GM12878 (cell line): ENCODE measurements around the gene COG7. TPM values are rescaled to one million over a fixed set of nuclear protein-coding genes. Genes with fewer than 3 reads are reported as not detected.

ENCODE experiments used
- ASH2L ChIP-seq: fragments of 300-600, 200-600 bp; sonication (generic); IDR thresholded peaks from 2 replicates; pipeline ENCODE4 v1.6.1; 2017; ENCODE audit warnings: low read depth, mild to moderate bottlenecking, borderline replicate concordance
- BCL3 ChIP-seq: IDR thresholded peaks from 2 replicates; pipeline ENCODE4 v1.6.1; 2011; ENCODE audit warnings: borderline replicate concordance, low read depth, mild to moderate bottlenecking, moderate library complexity, low read length; ENCODE audit not compliant: insufficient read depth, poor library complexity, severe bottlenecking
- CBFB ChIP-seq: IDR thresholded peaks from 2 replicates; pipeline ENCODE4 v1.6.1; 2016; ENCODE audit warnings: antibody characterized with exemption, low read depth
- CHD2 ChIP-seq: IDR thresholded peaks from 2 replicates; pipeline ENCODE4 v1.6.1; 2011; ENCODE audit warnings: low read depth, low read length, improper control_type of control experiment, borderline replicate concordance
- E2F4 ChIP-seq: IDR thresholded peaks from 2 replicates; pipeline ENCODE4 v1.6.1; 2012; ENCODE audit warnings: low read depth, low read length, improper control_type of control experiment
- EP300 ChIP-seq, 2 experiments: fragments of 150-350 bp in 1 of 2; IDR thresholded peaks; 2 replicates each; pipeline ENCODE4 v1.6.1; 2011 to 2012; ENCODE audit warnings: low read depth in 2 of 2, low read length in 2 of 2, borderline replicate concordance in 1 of 2, improper control_type of control experiment in 1 of 2, inconsistent platforms in 1 of 2; ENCODE audit not compliant: control insufficient read depth in 1 of 2
- FOS ChIP-seq: IDR thresholded peaks from 3 replicates; pipeline ENCODE4 v1.6.1; 2011; ENCODE audit warnings: borderline replicate concordance; ENCODE audit not compliant: insufficient read length; ENCODE audit errors: extremely low read depth
- GATAD2B ChIP-seq: fragments of 450-650 bp; conservative IDR thresholded peaks from 2 replicates; pipeline ENCODE4 v1.6.1; 2017; ENCODE audit warnings: low read depth, mild to moderate bottlenecking, moderate library complexity
- IKZF1 ChIP-seq: fragments of 450-650 bp; conservative IDR thresholded peaks from 2 replicates; pipeline ENCODE4 v1.6.1; 2017; ENCODE audit warnings: antibody characterized with exemption, mild to moderate bottlenecking
- MEF2A ChIP-seq: IDR thresholded peaks from 2 replicates; pipeline ENCODE4 v1.6.1; 2011; ENCODE audit warnings: low read depth, mild to moderate bottlenecking, low read length, moderate library complexity; ENCODE audit not compliant: insufficient read depth
- NFIC ChIP-seq: IDR thresholded peaks from 2 replicates; pipeline ENCODE4 v1.6.1; 2012; ENCODE audit warnings: low read depth, mild to moderate bottlenecking, inconsistent platforms, low read length, moderate library complexity
- NRF1 ChIP-seq: conservative IDR thresholded peaks from 2 replicates; pipeline ENCODE4 v1.6.1; 2011; ENCODE audit warnings: mild to moderate bottlenecking, low read depth, low read length, improper control_type of control experiment
- PKNOX1 ChIP-seq: fragments of 450-650 bp; IDR thresholded peaks from 2 replicates; pipeline ENCODE4 v1.6.1; 2016; ENCODE audit warnings: mild to moderate bottlenecking
- PRDM15 ChIP-seq: fragments of 450-650 bp; formaldehyde crosslinking; IDR thresholded peaks from 2 replicates; pipeline ENCODE4 v1.4.0; 2020; ENCODE audit warnings: mild to moderate bottlenecking, moderate library complexity
- RFX5 ChIP-seq: IDR thresholded peaks from 2 replicates; pipeline ENCODE4 v1.6.1; 2011; ENCODE audit warnings: low read depth, low read length, improper control_type of control experiment
- STAT1 ChIP-seq: fragments of 450-650 bp; conservative IDR thresholded peaks from 2 replicates; pipeline ENCODE4 v1.6.1; 2014; ENCODE audit warnings: antibody characterized with exemption, mild to moderate bottlenecking
- SUPT20H ChIP-seq: IDR thresholded peaks from 2 replicates; pipeline ENCODE4 v1.6.1; 2011; ENCODE audit warnings: low read depth, mild to moderate bottlenecking, low read length, moderate library complexity, borderline replicate concordance; ENCODE audit not compliant: control insufficient read depth
- WRNIP1 ChIP-seq: IDR thresholded peaks from 2 replicates; pipeline ENCODE4 v1.6.1; 2011; ENCODE audit warnings: low read depth, low read length, improper control_type of control experiment, borderline replicate concordance
- YBX1 ChIP-seq: fragments of 450-650 bp; IDR thresholded peaks from 2 replicates; pipeline ENCODE4 v1.6.1; 2016; ENCODE audit warnings: antibody characterized with exemption
- YY1 ChIP-seq: IDR thresholded peaks from 2 replicates; pipeline ENCODE4 v1.6.1; 2011; ENCODE audit warnings: low read depth, mild to moderate bottlenecking, low read length
- ZNF207 ChIP-seq: fragments of 450-650 bp; IDR thresholded peaks from 2 replicates; pipeline ENCODE4 v1.6.1; 2014; ENCODE audit warnings: antibody characterized with exemption, mild to moderate bottlenecking, borderline replicate concordance
- ZNF622 ChIP-seq: fragments of 450-650 bp; IDR thresholded peaks from 2 replicates; pipeline ENCODE4 v1.6.1; 2017; ENCODE audit warnings: mild to moderate bottlenecking, inconsistent platforms
- ZSCAN29 ChIP-seq: fragments of 450-650 bp; IDR thresholded peaks from 2 replicates; pipeline ENCODE4 v1.6.1; 2017; ENCODE audit warnings: mild to moderate bottlenecking, moderate library complexity
- polyA plus RNA-seq, 11 experiments: library from polyadenylated mRNA; depleted of rRNA in 4 of 11; unstranded in 6 of 11; stranded (reverse) in 5 of 11; fragments of >200 nt; fragmentation: Nextera tagmentation in 4 of 11; fragmentation: Illumina TruSeq in 1 of 11; extraction: Ambion mirVana in 4 of 11; extraction: Trizol in 1 of 11; gene quantifications; 1 replicate in 1 of 11; 2 replicates in 10 of 11; pipeline versions ENCODE4 v1.2.1 to v1.2.3, GENCODE V29; 2011 to 2016; ENCODE audit warnings: inconsistent platforms in 2 of 11, missing spikeins in 2 of 11, low read depth in 1 of 11
- total RNA-seq, 4 experiments: library from RNA; depleted of rRNA in 3 of 4; stranded (reverse); fragments of >200 nt in 3 of 4; fragmentation: Illumina TruSeq in 1 of 4; extraction: Trizol in 1 of 4; gene quantifications; 2 replicates each; pipeline versions ENCODE4 v1.2.1 to v1.2.3, GENCODE V29; 2013 to 2021

Gene COG7
- total and polyA plus RNA-seq, 10 of the 15 experiments (the other 5 are each of a cell fraction or from before 2014, with no cell fraction given): 2.9 to 24.0 (median 10.0) TPM

GRCh38 chr16:23452572-23453337, at the start of gene COG7 (continued):
- TF ChIP-seq E2F4 (no peak), MEF2A (0 out of 2 replicates have a peak, but pooled peaks have one; percentile 22), WRNIP1 (no peak), SUPT20H (no peak), RFX5 (0 out of 2 replicates have a peak, but pooled peaks have one; percentile 45), EP300 (IDR thresholded peaks at IDR 0.05; ENCODE audit: borderline replicate concordance in 1 of 2, control insufficient read depth in 1 of 2, low read depth in 2 of 2, low read length in 2 of 2) (no peak), CBFB (peak; percentile 88), ZNF622 (no peak), BCL3 (peak; percentile 51), GATAD2B (peak; percentile 82; the same call in 1 of the 2 replicates), ZSCAN29 (no peak), PKNOX1 (no peak), IKZF1 (peak; percentile 94), ZNF207 (peak; percentile 69), PRDM15 (CRISPR knock-in tag) (no peak), CHD2 (no peak; the same call in 1 of the 2 replicates), NRF1 (no peak), STAT1 (0 out of 2 replicates have a peak, but pooled peaks have one; percentile 77), YBX1 (no peak), NFIC (no peak), ASH2L (no peak), FOS (no peak), YY1 (peak; percentile 53; the same call in 1 of the 2 replicates)
